Measurements from ENCODE around the gene PPP3CA. TPM values are rescaled to one million over a fixed set of nuclear protein-coding genes. Genes with fewer than 3 reads are reported as not detected.

PPP3CA gene
- total RNA-seq, 2 experiments from 2014 or later = 14.3 to 14.6 TPM

DNA sequence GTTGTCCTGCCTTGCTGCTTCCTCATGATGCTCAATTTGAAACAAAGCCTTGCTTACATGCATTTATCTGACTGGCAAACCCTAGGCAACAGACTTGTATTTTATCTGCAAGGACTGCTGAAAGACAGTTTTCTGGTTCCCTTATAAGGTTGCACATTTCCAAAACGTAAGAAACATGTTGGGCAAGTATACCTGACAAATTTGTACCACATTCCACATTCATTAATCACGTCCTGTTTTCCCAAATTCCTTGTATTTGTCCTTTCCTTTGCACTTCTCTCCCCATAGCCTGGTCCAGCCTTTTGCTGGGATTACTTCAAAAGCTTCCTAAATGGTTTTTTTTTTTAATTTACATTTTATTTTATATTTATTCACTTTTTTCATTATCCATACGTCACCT is 310.1 kb downstream of the PPP3CA start:
- intact Hi-C loops (cut with micrococcal nuclease) = loop anchor here (5.0 kb wide), 1 partner anchor 140 kb away; no protein-coding TSS in a partner anchor
- Mint-ChIP-seq H3K4me3 (no peak overlapping the region), H3K9me3 (no peaks in the 10 kb centered on the region), H3K4me1 (ENCODE audit: low read depth) (peaks cover 26% of the 10 kb centered on the region), H3K27me3 (no peaks in the 10 kb centered on the region), H3K27ac (no peak overlapping the region), H3K36me3 (peaks cover 2% of the 10 kb centered on the region)
- DNase-seq = no peak
- ChIA-PET POLR2A (no interaction called here), CTCF (no interaction called here)

DNA sequence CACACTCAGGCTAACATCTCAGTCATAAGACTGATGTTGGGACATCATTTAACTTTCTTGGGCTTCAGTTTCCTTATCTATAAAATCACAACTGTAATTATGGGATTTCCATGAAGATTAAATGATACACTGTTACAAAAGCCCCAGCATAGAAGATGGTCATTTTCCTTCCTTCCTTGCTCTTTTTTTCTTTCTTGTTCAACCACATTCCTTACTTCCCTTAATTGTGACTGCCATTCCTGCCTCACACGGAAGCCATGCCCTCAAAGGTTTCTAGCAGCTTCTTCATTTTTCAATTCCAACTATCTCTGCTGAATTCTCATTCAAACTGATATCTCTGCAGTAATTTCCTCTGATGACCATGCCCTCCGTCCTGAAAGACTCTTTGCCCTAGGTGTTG is 311.8 kb downstream of the PPP3CA start:
- ChIA-PET CTCF (no interaction called here), POLR2A (no interaction called here)
- Mint-ChIP-seq H3K9me3 (no peaks in the 10 kb centered on the region), H3K27ac (no peak overlapping the region), H3K4me1 (ENCODE audit: low read depth) (peaks cover 21% of the 10 kb centered on the region), H3K36me3 (peaks cover 2% of the 10 kb centered on the region), H3K27me3 (no peaks in the 10 kb centered on the region), H3K4me3 (no peak overlapping the region)
- intact Hi-C loops (cut with micrococcal nuclease) = loop anchor here (5.0 kb wide), 1 partner anchor 138 kb away; no protein-coding TSS in a partner anchor
- no peak for DNase-seq

DNA sequence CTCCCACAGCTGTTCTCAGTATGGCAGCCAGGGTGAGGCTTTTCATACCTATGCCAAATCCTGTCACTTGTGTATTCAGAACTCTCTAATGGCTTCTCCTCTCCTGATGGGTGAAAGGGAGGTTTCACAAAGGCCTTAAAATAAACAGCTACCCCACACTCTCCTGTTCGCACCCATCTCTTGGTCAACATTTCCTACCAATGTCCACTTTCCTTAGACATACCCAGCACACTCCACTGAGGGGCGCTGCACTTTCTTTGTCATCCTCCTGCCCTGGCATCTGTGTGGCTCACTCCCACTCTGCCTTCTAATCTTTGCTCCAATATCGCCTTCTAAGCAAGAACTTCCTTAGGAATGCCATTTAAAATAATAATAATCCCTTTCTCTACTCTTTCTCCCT is 313.3 kb downstream of the PPP3CA start:
- POLR2A ChIA-PET = no interaction called here
- intact Hi-C loops (cut with micrococcal nuclease) = no loop called here
- Mint-ChIP-seq H3K27me3 (no peaks in the 10 kb centered on the region), H3K36me3 (peaks cover 2% of the 10 kb centered on the region), H3K4me1 (ENCODE audit: low read depth) (peaks cover 20% of the 10 kb centered on the region), H3K4me3 (no peak overlapping the region), H3K27ac (no peak overlapping the region), H3K9me3 (no peaks in the 10 kb centered on the region)
- CTCF ChIA-PET = interaction anchor here (0.6 to 1.1 kb wide), 2 partner anchors 15 to 171 kb away, joined by 3 to 4 read pairs; no protein-coding TSS in a partner anchor
- no peak for DNase-seq

DNA sequence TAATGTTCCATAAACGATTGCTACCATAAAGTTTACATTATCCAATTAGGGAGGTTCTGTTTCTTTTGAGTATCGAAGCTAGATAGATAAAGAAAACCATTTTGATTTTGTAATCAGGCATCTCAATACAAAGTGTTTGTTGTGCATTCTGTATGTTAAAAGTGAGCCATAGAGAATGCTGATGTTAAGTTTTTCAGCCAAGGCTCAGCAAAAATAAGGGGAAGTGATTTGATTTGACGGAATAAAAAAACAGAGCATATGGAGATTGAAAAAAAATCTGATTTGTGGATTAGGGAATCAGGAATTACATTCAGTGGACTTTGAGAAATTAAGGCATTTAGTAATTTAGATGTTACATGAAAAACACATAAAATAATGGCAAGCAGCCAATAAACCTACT is 314.8 kb downstream of the PPP3CA start:
- H3K4me1 Mint-ChIP-seq (ENCODE audit: low read depth) = peaks cover 7% of the 10 kb centered on the region
- peaks cover under 1% of the 10 kb centered on the region for H3K36me3 Mint-ChIP-seq
- H3K27ac Mint-ChIP-seq = no peak overlapping the region
- no peaks in the 10 kb centered on the region for H3K27me3 Mint-ChIP-seq
- intact Hi-C loops (cut with micrococcal nuclease) = no loop called here
- ChIA-PET POLR2A (no interaction called here), CTCF (no interaction called here)
- no peak for DNase-seq
- no peaks in the 10 kb centered on the region for H3K9me3 Mint-ChIP-seq
- no peak overlapping the region for H3K4me3 Mint-ChIP-seq

DNA sequence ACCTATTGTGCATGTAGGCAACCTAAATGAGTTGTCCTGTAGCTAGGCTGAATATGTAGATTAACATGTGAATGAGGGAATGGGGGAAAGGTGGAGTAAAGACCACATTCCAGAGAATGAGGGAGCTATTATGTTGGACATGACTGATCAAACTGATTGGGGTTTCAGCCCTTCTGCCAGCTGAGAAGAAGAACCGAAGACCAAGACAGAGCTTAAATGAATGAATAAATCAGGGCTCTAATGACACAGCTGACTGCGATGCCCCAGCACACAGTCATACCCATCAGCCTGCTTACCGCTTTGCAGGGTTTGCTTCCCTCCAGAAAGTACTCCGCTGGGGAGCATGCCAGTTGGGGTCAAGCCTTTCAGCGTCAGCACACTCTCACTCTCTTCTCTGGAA is 315.4 kb downstream of the PPP3CA start:
- intact Hi-C loops (cut with micrococcal nuclease) = no loop called here
- no peaks in the 10 kb centered on the region for H3K27me3 Mint-ChIP-seq
- H3K4me1 Mint-ChIP-seq (ENCODE audit: low read depth) = peaks cover 6% of the 10 kb centered on the region
- ChIA-PET POLR2A (no interaction called here), CTCF (no interaction called here)
- no peak for DNase-seq
- peaks cover 1% of the 10 kb centered on the region for H3K36me3 Mint-ChIP-seq
- no peak overlapping the region for H3K27ac Mint-ChIP-seq
- H3K9me3 Mint-ChIP-seq = no peaks in the 10 kb centered on the region
- no peak overlapping the region for H3K4me3 Mint-ChIP-seq

DNA sequence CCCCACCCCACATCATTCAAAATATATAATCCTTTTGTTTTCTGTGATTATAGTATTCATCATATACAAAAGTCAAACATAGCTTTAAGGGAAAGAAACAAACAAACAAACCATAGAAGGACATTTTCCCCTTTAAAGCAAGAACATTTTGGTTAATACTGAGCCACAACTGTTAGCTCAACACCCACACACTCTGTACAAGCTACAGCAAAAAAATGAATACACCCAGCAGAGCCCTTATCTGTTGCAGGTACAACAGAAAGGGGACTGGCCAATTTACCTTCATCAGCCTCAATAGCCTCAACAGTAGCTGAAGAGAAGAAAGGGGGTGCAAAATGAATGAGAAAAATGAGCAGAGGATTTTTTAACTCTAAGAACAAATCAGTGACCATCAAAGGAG is 318.4 kb downstream of the PPP3CA start:
- Mint-ChIP-seq H3K9me3 (no peaks in the 10 kb centered on the region), H3K36me3 (peaks cover 4% of the 10 kb centered on the region), H3K27ac (no peak overlapping the region), H3K4me3 (no peak overlapping the region), H3K27me3 (no peaks in the 10 kb centered on the region), H3K4me1 (ENCODE audit: low read depth) (peaks cover 12% of the 10 kb centered on the region)
- ChIA-PET CTCF (no interaction called here), POLR2A (interaction anchor here (0.6 kb wide), 2 partner anchors 59 to 637 kb away, joined by 3 read pairs; no protein-coding TSS in a partner anchor)
- no peak for DNase-seq
- intact Hi-C loops (cut with micrococcal nuclease) = no loop called here

DNA sequence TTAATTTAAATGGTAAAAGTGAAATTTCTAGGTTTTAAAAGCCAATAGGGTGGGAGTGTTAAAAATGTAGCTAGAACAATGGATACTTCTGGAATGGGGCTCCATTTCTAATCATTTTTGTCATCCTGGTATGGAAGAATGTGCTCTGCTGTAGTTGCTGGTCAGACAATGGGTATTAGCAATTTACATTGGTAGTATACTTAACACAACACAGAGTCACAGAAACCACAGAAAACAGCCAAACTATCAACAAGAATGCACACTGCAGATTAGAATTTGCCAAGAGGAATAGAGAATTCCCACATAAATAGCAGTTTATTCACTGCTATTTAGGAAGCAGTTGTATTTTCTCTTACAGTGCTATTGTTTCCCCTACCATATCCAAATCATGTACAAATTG is 319.6 kb downstream of the PPP3CA start:
- Mint-ChIP-seq H3K4me1 (ENCODE audit: low read depth) (peaks cover 16% of the 10 kb centered on the region), H3K9me3 (no peaks in the 10 kb centered on the region), H3K4me3 (no peak overlapping the region), H3K36me3 (peaks cover 4% of the 10 kb centered on the region), H3K27me3 (no peaks in the 10 kb centered on the region), H3K27ac (no peak overlapping the region)
- ChIA-PET POLR2A (no interaction called here), CTCF (no interaction called here)
- no peak for DNase-seq
- intact Hi-C loops (cut with micrococcal nuclease) = no loop called here

DNA sequence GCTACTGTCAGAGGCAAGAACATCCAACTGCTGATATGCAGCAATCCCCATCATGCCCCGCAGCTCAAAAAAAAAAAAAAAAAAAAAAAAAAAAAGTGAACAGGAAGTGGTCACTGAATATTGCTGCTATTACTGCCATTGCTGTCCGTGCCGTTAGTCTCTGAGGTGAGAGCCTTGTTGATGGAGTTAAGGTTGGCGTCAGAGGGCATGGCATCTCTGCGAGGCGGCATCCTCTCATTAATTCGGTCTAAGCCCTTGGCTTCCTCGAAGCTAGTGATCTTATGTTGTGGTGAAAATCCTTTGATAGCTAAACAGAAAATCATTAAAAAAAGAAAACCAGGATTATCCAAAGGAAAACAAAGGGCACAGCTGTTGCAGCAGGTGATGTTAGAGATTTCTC is 321.6 kb downstream of the PPP3CA start:
- Mint-ChIP-seq H3K4me3 (no peak overlapping the region), H3K27ac (no peak overlapping the region), H3K9me3 (no peaks in the 10 kb centered on the region), H3K27me3 (no peaks in the 10 kb centered on the region), H3K4me1 (ENCODE audit: low read depth) (peaks cover 30% of the 10 kb centered on the region), H3K36me3 (peaks cover 4% of the 10 kb centered on the region)
- intact Hi-C loops (cut with micrococcal nuclease) = no loop called here
- CTCF ChIA-PET = no interaction called here
- DNase-seq = no peak
- POLR2A ChIA-PET = no interaction called here

DNA sequence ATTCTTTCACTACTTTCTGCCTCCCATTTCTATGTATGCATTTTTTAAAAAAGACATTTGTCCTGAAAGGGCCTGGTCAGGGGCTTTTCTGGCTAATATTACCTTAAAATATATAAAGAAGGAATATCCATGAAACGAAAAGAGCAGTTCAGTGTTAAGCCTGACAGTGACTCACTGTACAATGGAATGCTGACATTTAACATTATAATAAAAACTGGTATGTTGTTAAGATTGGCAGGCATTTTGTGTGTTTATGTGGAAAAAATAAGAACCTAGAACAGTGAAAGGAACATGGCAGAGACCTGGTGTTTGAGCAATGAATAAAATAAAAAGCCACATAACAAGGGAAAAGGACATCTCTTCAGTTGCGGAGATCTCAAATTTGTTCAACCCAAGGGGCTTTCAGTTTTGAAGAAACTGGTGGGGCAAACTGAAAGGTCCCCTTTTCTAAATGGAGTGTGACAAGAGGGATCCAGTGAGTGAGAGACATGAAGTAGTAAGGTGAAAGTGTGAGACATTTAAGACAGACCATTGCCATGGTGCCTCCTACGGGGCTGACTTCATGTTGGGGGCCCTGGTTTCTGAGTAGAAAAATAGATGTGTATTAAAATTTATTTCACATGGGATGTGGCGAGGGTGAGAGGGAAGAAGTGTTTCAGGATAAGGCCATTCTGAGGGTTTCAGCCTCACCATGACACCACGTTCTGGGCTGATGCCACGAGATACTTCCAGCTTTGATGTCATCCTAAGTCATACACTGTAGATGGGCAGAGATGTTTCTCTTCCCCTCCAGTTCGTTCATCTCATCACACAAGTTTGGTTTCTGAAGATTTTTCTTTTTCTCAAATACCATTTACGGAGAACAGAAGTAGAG is 324.9 kb downstream of the PPP3CA start:
- intact Hi-C loops (cut with micrococcal nuclease) = loop anchor here (5.0 kb wide), 3 partner anchors 285 to 930 kb away; no protein-coding TSS in a partner anchor
- no peak overlapping the region for H3K27ac Mint-ChIP-seq
- H3K4me3 Mint-ChIP-seq = no peak overlapping the region
- peak; percentile 20 for DNase-seq
- H3K9me3 Mint-ChIP-seq = no peaks in the 10 kb centered on the region
- peaks cover 4% of the 10 kb centered on the region for H3K36me3 Mint-ChIP-seq
- ChIA-PET POLR2A (no interaction called here), CTCF (no interaction called here)
- H3K27me3 Mint-ChIP-seq = no peaks in the 10 kb centered on the region
- peaks cover 49% of the 10 kb centered on the region for H3K4me1 Mint-ChIP-seq (ENCODE audit: low read depth)

DNA sequence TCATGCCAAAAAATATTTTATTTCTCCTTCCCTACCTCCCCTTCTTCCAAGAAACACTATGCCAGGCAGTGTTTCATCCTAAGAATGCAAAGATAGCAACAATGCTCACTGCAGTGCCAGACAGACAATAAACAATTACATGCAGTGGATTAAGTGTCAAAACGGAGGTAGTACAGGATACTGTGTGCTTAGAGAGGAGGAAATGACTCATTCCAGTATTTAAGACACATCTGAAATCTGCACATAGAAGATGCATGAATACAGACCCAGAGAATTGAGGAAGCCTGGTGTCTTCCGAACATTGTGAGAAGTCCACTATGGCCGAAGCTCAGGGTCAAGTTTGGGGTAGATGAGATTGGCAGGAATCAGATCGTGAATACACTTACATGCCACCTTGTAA is 326.4 kb downstream of the PPP3CA start:
- H3K4me1 Mint-ChIP-seq (ENCODE audit: low read depth) = peaks cover 58% of the 10 kb centered on the region
- no peaks in the 10 kb centered on the region for H3K9me3 Mint-ChIP-seq
- peak; percentile 13 for DNase-seq
- ChIA-PET CTCF (interaction anchor here (0.9 kb wide), 1 partner anchor 135 kb away, joined by 3 read pairs; no protein-coding TSS in a partner anchor), POLR2A (interaction anchor here (0.7 kb wide), 1 partner anchor 30 kb away, joined by 3 read pairs; no protein-coding TSS in a partner anchor)
- no peaks in the 10 kb centered on the region for H3K27me3 Mint-ChIP-seq
- H3K36me3 Mint-ChIP-seq = peaks cover 3% of the 10 kb centered on the region
- peak overlapping the region; percentile 50 for H3K27ac Mint-ChIP-seq
- intact Hi-C loops (cut with micrococcal nuclease) = loop anchor here (1.0 to 5.0 kb wide), 9 partner anchors 18 to 929 kb away; partner anchors contain the start of gene PPP3CA
- peak overlapping the region; percentile 12 for H3K4me3 Mint-ChIP-seq

DNA sequence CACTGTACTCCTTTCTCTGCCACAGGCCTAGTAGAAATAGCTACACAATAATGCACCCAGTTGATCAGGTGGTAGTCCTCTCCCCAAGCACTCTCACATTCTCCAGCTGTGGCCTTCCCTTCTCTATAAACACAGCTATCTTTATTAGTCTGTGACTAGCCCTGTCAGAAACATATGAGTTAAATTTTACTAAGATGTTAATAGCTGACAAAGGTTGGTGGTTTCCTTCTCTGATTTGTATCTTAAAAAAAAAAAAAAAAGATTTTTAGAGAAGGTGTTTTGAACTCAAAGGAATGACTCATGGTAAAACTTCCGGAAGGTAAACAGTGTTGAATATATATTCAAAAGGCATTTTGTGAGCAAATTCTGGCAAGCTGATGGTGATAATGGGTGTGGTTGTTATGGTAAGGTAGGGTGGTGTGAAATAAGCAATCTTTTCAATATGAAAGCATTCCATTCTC is 327.4 kb downstream of the PPP3CA start:
- Mint-ChIP-seq H3K4me3 (peak overlapping the region; percentile 40), H3K27ac (peak overlapping the region; percentile 80), H3K36me3 (peaks cover 2% of the 10 kb centered on the region), H3K27me3 (no peaks in the 10 kb centered on the region), H3K9me3 (no peaks in the 10 kb centered on the region), H3K4me1 (ENCODE audit: low read depth) (peaks cover 60% of the 10 kb centered on the region)
- ChIA-PET CTCF (interaction anchor here (0.6 to 1.6 kb wide), 6 partner anchors 31 to 924 kb away, joined by 3 to 8 read pairs (median 4); no protein-coding TSS in a partner anchor), POLR2A (interaction anchor here (0.6 to 0.8 kb wide), 4 partner anchors 25 to 399 kb away, joined by 3 to 6 read pairs (median 3); no protein-coding TSS in a partner anchor)
- intact Hi-C loops (cut with micrococcal nuclease) = loop anchor here (1.0 to 5.0 kb wide), 11 partner anchors 83 to 987 kb away; partner anchors contain the start of gene PPP3CA
- DNase-seq = peak; percentile 37

DNA sequence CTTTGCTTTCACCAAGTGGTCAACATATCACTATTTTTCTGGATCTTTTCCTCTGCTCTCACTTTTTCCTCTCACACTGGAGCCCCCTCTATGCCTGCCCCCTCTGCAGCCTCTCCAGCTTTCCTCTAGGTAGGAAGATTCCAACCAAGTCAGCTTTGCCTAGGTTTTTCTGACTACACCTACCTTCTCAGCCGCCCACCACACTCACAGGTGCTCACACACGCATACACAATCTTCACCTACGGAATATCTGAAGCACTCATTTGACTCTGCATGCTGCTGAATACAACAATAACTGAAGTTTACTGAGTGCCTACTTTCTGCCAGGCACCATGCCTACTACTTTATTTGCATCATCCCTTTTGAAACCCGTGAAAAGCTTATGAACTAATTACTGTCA is 328.0 kb downstream of the PPP3CA start:
- DNase-seq = peak; percentile 39
- H3K27me3 Mint-ChIP-seq = no peaks in the 10 kb centered on the region
- H3K27ac Mint-ChIP-seq = peak overlapping the region; percentile 80
- peaks cover 2% of the 10 kb centered on the region for H3K36me3 Mint-ChIP-seq
- CTCF ChIA-PET = interaction anchor here (0.6 to 1.6 kb wide), 7 partner anchors 15 to 923 kb away, joined by 3 to 8 read pairs (median 4); no protein-coding TSS in a partner anchor
- intact Hi-C loops (cut with micrococcal nuclease) = loop anchor here (1.0 to 5.0 kb wide), 3 partner anchors 213 to 988 kb away; no protein-coding TSS in a partner anchor
- peaks cover 65% of the 10 kb centered on the region for H3K4me1 Mint-ChIP-seq (ENCODE audit: low read depth)
- POLR2A ChIA-PET = interaction anchor here (0.8 kb wide), 1 partner anchor 400 kb away, joined by 3 read pairs; no protein-coding TSS in a partner anchor
- peak overlapping the region; percentile 40 for H3K4me3 Mint-ChIP-seq
- no peaks in the 10 kb centered on the region for H3K9me3 Mint-ChIP-seq

All from activated CD4-positive, alpha-beta memory T cell treated with anti-CD3 and anti-CD28 coated beads for 36 hours (primary cell).